ENCODE data around the gene FMO4.
"Not testable (repeated sequence)": the region's sequence is repeated elsewhere in the genome, so short reads cannot be mapped to it uniquely, and the experiment has no call there.

The FMO4 gene

GRCh38 chr1:171351961-171352360, 38.0 kb downstream of the FMO4 start:
- TF ChIP-seq, protein P1, sequence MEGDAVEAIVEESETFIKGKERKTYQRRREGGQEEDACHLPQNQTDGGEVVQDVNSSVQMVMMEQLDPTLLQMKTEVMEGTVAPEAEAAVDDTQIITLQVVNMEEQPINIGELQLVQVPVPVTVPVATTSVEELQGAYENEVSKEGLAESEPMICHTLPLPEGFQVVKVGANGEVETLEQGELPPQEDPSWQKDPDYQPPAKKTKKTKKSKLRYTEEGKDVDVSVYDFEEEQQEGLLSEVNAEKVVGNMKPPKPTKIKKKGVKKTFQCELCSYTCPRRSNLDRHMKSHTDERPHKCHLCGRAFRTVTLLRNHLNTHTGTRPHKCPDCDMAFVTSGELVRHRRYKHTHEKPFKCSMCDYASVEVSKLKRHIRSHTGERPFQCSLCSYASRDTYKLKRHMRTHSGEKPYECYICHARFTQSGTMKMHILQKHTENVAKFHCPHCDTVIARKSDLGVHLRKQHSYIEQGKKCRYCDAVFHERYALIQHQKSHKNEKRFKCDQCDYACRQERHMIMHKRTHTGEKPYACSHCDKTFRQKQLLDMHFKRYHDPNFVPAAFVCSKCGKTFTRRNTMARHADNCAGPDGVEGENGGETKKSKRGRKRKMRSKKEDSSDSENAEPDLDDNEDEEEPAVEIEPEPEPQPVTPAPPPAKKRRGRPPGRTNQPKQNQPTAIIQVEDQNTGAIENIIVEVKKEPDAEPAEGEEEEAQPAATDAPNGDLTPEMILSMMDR (IDR thresholded peaks at IDR 0.05; ENCODE audit: extremely low read depth, missing control alignments), result no peak
- no peak for DNase-seq (ENCODE audit: low spot score)

DNA sequence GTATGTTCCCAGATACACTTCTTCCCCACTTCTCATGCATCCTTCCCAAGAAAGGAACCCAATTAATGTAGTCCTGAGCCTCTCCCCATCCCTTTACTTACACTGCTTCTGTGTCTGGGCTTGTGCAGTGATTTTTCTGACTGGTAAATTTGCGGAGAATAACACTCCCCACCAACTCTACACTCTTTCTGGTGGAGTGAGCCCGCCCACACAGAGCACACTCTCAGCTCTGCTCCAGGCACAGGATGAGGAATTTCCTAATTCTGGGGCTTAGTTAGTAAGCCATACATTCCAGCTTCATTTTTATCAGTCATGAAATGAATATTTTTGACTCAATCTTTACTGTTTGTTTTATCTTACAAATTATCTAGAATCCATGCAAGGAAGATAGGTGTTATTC, 38.6 kb downstream of the FMO4 start:
- TF ChIP-seq, protein P1 (IDR thresholded peaks at IDR 0.05; ENCODE audit: extremely low read depth, missing control alignments), result no peak
- DNase-seq (ENCODE audit: low spot score), result no peak

DNA sequence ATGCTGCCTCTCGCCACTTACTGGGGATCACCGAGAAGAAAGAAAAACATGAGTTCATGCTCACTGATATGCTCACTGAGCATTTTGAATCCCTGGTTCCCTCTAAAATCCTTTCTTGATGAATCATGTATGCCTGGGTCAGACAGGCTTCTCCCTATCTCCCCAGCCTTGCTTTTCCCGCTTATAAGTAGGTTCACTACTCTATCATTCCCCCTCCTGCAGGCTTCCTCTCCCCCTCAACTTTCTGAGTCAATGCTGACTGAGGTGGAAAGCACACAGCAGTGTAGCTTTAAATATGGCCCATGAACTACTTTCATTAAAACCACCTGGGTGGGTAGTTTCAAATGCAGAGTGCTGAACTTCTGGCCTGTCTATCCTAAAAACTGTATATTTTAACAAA, 41.7 kb downstream of the FMO4 start:
- TF ChIP-seq, protein P1 (IDR thresholded peaks at IDR 0.05; ENCODE audit: extremely low read depth, missing control alignments), result no peak
- DNase-seq (ENCODE audit: low spot score), result no peak

DNA sequence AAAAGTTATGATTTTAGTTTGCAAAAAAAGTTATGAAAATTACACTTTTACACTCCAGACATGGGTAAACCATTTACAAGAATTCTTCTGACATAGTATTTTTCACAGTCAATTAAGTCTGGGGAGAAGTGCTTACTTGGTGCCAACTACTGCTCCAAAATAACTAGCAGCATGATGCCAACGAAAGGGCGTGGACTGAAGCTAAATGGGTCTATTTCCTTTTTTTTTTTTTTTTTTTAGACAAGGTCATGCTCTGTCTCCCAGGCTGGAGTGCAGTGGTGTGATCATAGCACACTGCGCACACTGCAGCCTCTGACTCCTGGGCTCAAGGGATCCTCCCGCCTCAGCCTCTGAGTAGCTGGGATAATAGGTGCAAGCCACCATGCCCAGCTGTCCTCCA, 43.2 kb downstream of the FMO4 start:
- TF ChIP-seq, protein P1 (IDR thresholded peaks at IDR 0.05; ENCODE audit: extremely low read depth, missing control alignments), result no peak
- DNase-seq (ENCODE audit: low spot score), result no peak

DNA sequence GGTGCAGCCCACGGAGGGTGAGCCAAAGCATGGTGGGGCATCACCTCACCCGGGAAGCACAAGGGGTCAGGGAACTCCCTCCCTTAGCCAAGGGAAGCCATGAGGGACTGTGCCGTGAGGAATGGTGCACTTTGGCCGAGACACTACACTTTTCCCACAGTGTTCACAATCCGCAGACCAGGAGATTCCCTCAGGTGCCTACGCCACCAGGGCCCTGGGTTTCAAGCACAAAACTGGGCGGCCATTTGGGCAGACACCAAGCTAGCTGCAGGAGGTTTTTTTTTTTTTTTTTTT, 45.3 kb downstream of the FMO4 start:
- DNase-seq (ENCODE audit: low spot score), result not testable (repeated sequence)

DNA sequence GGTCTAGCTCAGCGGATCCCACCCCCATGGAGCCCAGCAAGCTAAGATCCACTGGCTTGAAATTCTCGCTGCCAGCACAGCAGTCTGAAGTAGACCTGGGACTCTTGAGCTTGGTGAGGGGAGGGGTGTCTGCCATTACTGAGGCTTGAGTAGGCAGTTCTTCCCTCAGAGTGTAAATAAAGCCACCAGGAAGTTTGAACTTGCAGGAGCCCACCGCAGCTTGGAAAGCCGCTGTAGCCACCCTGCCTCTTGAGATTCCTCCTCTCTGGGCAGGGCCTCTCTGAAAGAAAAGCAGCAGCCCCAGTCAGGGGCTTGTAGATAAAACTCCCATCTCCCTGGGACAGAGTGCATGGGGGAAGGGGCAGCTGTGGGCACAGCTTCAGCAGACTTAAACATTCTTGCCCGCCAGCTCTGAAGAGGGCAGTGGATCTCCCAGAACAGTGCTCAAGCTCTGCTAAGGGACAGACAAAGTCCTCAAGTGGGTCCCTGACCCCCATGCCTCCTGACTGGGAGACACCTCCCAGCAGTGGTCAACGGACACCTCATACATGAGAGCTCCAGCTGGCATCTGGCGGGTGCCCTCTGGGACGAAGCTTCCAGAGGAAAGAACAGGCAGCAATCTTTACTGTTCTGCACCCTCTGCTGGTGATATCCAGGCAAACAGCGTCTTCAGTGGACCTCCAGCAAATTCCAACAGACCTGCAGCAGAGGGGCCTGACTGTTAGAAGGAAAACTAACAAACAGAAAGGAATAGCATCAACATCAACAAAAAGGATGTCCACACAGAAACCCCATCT, 45.9 kb downstream of the FMO4 start:
- DNase-seq (ENCODE audit: low spot score), result not testable (repeated sequence)

GRCh38 chr1:171366085-171366484, 52.1 kb downstream of the FMO4 start:
- TF ChIP-seq, protein P1 (IDR thresholded peaks at IDR 0.05; ENCODE audit: extremely low read depth, missing control alignments), result no peak
- DNase-seq (ENCODE audit: low spot score), result no peak

GRCh38 chr1:171366816-171367215, 52.8 kb downstream of the FMO4 start:
- TF ChIP-seq, protein P1 (IDR thresholded peaks at IDR 0.05; ENCODE audit: extremely low read depth, missing control alignments), result no peak
- no peak for DNase-seq (ENCODE audit: low spot score)

All from GM20000 (cell line).